GM10266 (cell line): Measurements from ENCODE around the gene STXBP5L.
"Not testable (repeated sequence)": the region's sequence is repeated elsewhere in the genome, so short reads cannot be mapped to it uniquely, and the experiment has no call there.

Source experiments
- DNase-seq: peaks from one replicate; pipeline ENCODE4 v3.0.0; 2012; ENCODE audit errors: extremely low spot score
- CTCF ChIP-seq: IDR thresholded peaks from 2 replicates; pipeline ENCODE4 v1.5.1; 2012; ENCODE audit warnings: mild to moderate bottlenecking, low read depth; ENCODE audit not compliant: control insufficient read depth, insufficient read depth; ENCODE audit errors: missing control alignments

STXBP5L gene

DNA sequence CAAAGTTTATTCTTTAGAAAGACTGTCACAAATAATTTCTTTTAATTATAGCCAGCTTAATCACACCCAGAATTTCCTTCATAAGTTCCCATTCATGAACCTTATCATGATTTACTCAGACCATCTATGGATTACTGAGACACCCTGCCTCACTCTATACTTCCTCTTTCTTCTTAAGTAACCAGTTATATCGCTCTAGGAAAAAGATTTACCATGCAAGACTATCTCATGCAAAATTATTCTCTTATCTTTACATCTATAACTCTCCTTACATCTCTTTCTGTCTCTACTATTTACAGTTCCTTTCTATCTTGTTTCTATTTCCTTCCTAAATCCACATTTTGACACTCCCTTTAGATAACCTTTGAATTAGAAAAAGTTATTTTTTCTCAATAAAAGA lies 321.0 kb downstream of the STXBP5L start:
- DNase-seq: no peak
- no peak for TF ChIP-seq CTCF

DNA sequence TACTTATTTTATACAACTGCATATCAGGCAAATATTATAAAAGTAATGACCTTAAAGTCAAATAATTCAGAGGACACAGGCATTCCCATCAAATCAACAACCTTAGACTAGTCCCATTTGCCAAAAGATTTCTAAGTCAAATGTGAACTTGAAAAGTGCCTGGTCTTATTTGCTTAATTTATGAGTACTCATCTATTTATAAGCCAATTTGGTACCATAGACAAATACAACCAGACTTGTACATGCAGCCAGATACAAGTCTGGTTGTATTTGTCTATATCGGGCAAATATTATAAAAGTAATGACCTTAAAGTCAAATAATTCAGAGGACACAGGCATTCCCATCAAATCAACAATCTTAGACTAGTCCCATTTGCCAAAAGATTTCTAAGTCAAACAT lies 322.2 kb downstream of the STXBP5L start:
- not testable (repeated sequence) for DNase-seq

GRCh38 chr3:121231872-121232271 lies 323.9 kb downstream of the STXBP5L start:
- TF ChIP-seq CTCF: no peak
- DNase-seq: no peak

DNA sequence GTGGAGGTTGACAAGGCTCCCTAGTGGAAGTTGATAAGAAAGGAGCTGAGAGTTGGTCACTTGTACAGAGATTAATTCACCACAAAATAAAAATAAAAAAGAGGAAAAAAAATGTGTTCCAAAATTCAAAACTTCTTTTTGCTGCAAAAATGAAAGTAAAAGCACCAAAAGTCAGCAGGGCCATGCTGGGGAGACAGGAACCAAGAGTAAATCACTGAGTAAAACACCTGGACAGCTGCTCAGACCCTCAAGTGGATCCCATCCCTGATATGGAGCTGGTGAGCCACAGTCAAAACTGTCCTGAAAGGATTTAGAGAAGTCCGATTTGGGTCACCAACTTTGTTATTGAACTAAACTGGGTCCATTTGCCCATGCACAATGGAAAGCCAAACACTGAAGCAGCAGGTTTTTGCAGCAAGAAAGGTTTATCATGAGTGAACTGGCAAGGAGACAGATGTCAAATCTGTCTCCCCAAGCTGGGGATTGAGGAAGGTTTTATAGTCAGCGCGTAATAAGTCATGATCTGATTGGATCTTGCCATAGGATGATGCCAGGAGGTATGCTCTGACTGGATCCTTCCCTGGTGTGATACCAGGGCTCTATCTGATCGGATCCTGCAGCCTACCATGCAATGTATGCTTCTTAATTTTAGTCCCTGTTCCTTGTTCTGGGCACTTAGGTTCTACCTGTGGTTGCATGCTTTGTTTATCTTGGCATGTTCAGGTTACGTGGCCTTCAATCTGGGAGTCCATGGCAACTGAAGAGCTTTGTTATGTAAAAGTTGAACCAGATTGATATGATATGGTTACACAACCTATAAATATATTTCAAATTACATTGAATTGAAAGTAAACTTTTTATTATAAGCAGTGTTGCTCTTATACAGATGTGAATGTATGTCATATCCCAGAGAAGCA lies 324.6 kb downstream of the STXBP5L start:
- no peak for TF ChIP-seq CTCF
- DNase-seq: no peak

DNA sequence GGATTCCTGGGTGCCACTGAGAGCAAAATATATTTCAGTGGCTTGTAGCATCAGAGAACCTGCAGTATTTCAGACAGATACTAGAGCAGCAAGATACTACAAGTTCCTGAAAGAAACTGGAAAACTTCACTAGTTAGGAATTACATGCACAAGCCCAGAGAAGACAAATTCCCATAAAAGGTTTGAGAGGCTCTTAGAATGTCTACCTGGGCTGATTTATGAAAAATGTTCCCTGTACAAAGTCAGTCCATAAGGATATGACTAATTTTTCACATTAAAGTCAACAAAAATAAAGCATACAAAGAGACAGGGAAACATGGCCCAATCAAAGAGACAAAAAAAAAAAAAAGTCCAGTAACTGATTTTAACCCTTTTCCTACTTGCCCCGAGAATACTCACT lies 335.2 kb downstream of the STXBP5L start:
- no peak for TF ChIP-seq CTCF
- no peak for DNase-seq

DNA sequence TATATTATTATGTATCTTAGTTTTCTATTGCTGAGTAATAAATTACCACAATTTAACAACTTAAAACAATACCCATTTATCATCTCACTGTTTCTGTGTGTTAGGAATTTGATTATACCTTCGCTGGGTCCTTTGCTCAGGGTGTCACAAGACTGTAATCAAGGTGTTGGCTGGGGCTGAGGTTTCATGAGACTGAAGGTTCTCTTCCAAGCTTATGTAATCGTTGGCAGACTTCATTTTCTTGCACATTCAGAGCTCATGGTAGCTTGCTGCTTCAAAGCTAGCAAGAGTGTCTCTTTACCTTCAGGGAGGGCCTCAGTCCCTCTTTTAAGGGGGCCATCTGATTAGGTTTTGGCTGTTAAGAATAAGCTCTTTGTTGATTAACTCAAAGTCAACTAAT lies 344.7 kb downstream of the STXBP5L start:
- DNase-seq: no peak
- no peak for TF ChIP-seq CTCF

DNA sequence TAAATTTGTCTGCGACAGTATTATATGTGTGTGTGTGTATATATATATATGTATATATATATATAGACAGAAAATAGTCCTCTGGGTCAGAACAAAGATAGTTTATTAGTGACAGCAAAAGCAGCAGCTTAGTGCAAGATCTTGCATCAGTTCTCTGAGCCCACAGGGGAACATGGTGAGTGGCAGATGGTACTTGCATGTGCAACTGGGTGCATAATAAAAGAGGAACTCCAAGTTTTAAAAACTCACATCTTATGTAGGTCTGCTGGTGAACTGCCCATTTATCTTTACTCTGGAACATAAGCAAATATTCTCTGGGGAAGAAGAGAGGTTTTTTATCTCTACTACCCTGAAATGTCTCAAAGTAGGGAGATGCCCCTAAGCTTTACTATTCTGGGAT lies 361.4 kb downstream of the STXBP5L start:
- DNase-seq: no peak
- no peak for TF ChIP-seq CTCF
